Vagina (tissue), 2 donors: ENCODE results near the gene SORCS2.

Experiments
- CTCF ChIP-seq, 3 experiments: fragments of 450-650 bp in 2 of 3; fragments of 200-600 bp in 1 of 3; sonication (generic) in 1 of 3; IDR thresholded peaks; one replicate each; pipeline ENCODE4 v1.5.1; 2017 to 2019; ENCODE audit warnings: antibody characterized with exemption in 3 of 3, mild to moderate bottlenecking in 2 of 3, moderate library complexity in 2 of 3
- POLR2A ChIP-seq, 2 donors: fragments of 450-650 bp; IDR thresholded peaks; one replicate each; pipeline ENCODE4 v1.6.1; 2017; ENCODE audit warnings: antibody characterized with exemption in 2 of 2, mild to moderate bottlenecking in 2 of 2, moderate library complexity in 2 of 2

GRCh38 chr4:7430965-7431695, 238.8 kb downstream of the SORCS2 start:
- TF ChIP-seq CTCF (IDR thresholded peaks at IDR 0.05), result no peak
- no peak for TF ChIP-seq POLR2A (IDR thresholded peaks at IDR 0.05)
